HL-60/S4 (cell line): ENCODE results near the gene SLC6A13.
"Not testable (repeated sequence)": the region's sequence is repeated elsewhere in the genome, so short reads cannot be mapped to it uniquely, and the experiment has no call there.

Source experiments
- in situ Hi-C: fragments of 300-500 bp; cut with MboI; formaldehyde crosslinking; loops from 2 replicates; pipeline ENCODE4 v1.14.3; 2022; ENCODE audit warnings: low sequenced_read_pairs

SLC6A13 gene

GRCh38 chr12:262817-263216, at the start of gene SLC6A13:
TSS of gene SLC6A13 (minus strand) at chr12:262836. CDS start at chr12:260052, 2,784 bp downstream.
- in situ Hi-C loops: no loop called here

- in situ Hi-C loops: no loop called here
Observed at GRCh38 chr12:308511-308910, 45.9 kb upstream of the SLC6A13 start.

DNA sequence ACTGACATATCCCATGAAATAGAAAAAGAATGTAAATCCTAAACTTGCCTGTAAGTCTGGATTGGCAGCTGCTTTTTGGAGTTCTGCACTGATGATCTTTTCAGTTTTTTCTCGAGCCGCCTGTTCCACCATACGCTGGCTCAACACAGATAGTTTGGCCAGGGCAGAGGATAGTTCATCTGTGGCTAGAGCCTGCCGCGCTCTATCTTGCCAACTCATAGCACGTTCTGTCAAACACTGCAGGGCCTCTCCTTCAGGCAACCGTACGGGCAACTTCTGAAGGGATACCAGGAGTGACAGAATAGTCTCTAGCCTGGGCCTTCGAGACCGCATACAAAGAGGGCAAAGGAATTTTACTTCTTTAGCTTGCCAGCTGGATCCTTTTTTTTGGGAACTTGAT, 44.8 kb upstream of the SLC6A13 start:
- in situ Hi-C loops: no loop called here

DNA sequence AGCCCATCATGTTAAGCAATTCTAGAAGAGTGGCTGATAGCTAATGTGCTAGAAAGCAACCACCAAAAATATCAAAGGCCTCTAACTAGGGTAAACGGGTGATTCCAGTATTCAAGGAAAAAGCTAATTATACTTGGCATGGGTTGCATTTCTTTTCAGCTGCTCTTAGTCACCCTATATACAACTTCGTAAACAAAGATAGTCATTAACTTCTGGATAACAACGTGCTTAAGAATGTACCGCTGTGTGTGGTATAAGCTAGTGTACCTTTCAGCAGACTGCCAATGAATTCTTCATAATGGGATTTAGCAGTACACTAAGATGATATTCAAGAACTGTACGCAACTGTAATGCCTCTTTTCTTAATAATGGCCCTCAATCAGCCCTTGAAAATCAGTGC, 42.2 kb upstream of the SLC6A13 start:
- in situ Hi-C loops: no loop called here

DNA sequence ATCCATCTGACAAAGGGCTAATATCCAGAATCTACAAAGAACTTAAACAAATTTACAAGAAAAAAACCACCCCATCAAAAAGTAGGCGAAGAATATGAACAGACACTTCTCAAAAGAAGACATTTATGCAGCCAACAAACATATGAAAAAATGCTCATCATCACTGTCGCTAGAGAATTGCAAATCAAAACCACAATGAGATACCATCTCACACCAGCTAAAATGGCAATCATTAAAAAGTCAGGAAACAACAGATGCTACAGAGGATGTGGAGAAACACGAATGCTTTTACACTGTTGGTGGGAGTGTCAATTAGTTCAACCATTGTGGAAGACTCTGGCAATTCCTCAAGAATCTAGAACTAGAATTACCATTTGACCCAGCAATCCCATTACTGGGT, 40.1 kb upstream of the SLC6A13 start:
- in situ Hi-C loops: not testable (repeated sequence)

DNA sequence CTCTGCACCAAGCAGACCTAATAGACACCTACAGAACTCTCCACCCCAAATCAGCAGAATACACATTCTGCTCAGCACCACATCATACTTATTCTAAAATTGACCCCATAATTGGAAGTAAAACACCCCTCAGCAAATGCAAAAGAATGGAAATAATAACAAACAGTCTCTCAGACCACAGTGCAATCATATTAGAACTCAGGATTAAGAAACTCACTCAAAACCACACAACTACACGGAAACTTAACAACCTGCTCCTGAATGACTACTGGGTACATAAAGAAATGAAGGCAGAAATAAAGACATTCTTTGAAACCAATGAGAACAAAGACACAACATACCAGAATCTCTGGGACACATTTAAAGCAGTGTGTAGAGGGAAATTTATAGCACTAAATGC, 37.5 kb upstream of the SLC6A13 start:
- in situ Hi-C loops: not testable (repeated sequence)

DNA sequence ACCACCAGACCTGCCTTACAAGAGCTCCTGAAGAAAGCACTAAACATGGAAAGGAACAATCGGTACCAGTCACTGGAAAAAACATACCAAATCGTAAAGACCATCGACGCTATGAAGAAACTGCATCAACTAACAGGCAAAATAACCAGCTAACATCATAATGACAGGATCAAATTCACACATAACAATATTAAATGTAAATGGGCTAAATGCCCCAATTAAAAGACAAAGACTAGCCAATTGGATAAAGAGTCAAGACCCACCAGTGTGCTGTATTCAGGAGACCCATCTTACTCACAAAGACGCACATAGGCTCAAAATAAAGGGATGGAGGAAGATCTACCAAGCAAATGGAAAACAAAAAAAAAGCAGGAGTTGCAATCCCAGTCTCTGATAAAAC, 36.9 kb upstream of the SLC6A13 start:
- in situ Hi-C loops: not testable (repeated sequence)

DNA sequence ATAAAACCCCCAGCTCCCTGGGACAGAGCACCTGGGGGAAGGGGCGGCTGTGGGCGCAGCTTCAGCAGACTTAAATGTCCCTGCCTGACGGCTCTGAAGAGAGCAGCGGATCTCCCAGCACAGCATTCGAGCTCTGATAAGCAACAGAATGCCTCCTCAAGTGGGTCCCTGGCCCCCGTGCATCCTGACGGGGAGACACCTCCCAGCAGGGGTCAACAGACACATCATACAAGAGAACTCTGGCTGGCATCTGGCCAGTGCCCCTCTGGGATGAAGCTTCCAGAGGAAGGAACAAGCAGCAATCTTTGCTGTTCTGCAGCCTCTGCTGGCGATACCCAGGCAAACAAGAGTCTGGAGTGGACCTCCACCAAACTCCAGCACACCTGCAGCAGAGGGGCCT, 35.4 kb upstream of the SLC6A13 start:
- in situ Hi-C loops: not testable (repeated sequence)

DNA sequence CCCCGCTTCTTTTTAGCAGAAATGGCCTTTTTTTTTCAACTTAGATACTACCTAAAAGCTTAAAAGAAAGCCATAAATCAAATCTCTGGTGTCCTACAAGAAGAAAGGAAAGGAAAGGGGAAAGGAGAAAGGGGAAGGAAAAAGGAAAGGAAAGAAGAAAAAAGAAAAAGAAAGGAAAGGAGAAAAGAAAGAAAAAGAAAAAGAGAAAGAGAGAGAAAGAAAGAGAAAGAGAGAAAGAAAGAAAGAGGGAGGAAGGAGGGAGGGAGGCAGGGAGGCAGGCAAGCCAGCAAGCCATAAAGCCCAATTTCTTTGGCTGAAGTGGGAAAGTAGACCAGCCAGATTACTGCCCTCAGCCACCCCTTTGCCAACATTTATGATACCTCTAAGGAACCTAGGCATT, 32.5 kb upstream of the SLC6A13 start:
- in situ Hi-C loops: no loop called here

- in situ Hi-C loops: no loop called here
Observed at GRCh38 chr12:293199-293598, 30.6 kb upstream of the SLC6A13 start.

DNA sequence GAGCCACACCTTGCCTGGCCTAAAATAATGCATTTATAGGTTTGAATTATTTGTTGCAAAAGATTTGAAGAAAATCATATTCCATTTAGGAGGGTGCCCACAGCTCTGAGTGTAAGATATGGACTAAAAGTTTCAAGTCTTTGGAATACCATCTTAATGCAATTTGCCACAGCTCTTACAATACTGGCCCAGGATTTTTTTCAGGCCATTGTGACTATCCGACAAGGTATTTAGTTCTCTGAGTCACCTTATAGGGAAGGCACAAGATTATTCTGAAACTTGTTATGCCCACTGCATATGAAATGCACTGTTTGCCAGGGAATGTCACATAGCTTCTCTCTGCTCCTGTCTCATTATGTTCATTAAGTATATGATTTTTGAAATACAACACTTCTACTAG, 29.6 kb upstream of the SLC6A13 start:
- in situ Hi-C loops: no loop called here

- in situ Hi-C loops: no loop called here
Observed at GRCh38 chr12:291153-291723, 28.6 kb upstream of the SLC6A13 start.

GRCh38 chr12:288687-289086, 26.1 kb upstream of the SLC6A13 start:
- in situ Hi-C loops: no loop called here

DNA sequence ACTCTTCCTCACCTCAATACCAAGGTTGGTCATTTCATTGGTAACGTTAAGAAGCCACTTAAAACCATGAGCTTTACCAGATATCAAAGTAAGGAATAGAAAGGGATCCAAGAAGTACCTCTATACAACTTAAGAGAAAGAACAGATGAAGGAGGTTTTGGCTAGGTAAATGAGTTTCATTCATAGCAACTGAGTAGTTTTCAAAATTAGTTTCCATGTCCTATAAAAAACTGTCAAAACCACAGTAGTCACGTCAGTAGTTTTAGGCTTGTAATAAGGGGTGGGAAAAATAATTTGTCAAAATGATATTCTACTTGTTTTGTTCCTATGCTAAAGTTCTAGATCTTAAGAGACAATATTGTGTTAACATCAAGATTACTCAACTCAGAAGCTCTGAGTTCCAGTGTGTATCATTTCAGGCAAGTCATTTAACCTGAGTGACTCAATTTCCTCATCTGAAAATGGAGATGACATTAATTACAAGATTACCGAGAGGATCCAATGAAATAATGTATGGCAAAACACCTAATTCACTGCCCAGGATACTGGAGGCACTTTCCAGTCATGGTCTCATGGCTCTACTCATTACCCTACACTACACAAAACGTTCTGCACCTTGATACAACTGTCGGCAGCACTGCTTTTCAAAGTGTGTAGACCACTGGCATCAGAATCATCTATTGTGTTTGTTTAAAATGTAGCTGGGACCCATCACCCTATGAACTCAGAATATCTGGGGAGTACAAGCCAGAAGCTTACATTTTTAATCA, 24.1 kb upstream of the SLC6A13 start:
- in situ Hi-C loops: no loop called here

- in situ Hi-C loops: no loop called here
Observed at GRCh38 chr12:278046-278445, 15.4 kb upstream of the SLC6A13 start.

DNA sequence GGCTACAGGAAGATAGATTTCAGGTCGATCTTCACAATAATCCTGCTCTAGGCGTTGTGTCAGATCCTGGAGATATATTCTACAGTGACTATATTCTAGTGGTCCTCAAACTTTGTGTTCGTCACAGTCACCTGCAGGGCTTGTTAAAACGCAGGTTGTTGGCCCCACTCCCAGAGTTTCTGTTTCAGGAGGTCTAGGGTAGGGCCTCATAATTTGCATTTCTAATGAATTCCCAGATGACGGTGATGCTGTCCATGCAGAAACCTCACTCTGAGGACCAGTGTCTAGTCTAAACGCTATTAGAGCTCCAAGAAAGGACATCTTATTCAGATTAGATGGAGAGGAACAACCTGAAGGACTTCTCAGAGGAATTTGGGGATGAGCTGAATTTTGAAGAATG, 13.2 kb upstream of the SLC6A13 start:
- in situ Hi-C loops: no loop called here

- in situ Hi-C loops: no loop called here
Observed at GRCh38 chr12:273382-273781, 10.7 kb upstream of the SLC6A13 start.

DNA sequence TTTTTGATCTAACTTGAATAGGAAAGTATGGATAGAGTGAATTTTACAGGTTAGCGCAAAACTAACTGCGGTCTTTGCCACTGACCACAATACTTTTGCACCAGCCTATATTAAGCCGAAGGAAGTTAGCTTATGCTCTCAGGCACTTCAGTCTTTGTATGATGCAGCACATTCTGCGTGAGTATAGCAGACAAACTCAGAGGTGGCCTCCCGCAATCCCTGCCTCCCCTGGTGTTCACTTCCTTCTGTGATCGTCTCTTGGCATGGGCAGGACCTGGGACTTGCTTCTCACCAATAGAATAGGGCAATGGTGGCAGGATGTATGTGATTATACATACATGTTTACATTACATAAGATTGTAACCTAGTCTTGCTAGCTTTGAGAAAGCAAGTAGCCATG, 10.3 kb upstream of the SLC6A13 start:
- in situ Hi-C loops: no loop called here

DNA sequence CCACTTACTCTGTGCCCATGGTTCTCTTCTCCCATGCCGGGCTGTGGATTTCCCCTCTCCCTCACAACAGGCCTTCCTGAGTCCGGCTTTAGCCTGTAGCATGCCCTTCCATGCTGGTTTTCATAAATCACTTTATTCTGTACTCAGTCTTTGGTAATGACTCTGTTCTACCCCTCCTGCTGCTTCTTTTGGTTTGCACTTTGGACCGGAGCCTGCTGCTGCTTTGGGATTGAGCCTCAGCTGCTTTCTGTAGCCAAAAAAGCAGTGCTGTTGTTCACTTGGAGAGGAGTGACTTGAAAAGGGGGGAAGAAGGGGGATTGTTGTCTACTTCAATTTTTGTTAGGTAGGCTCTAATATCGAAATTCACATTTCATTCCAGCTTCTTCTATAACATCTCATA, 8.5 kb upstream of the SLC6A13 start:
- in situ Hi-C loops: no loop called here

DNA sequence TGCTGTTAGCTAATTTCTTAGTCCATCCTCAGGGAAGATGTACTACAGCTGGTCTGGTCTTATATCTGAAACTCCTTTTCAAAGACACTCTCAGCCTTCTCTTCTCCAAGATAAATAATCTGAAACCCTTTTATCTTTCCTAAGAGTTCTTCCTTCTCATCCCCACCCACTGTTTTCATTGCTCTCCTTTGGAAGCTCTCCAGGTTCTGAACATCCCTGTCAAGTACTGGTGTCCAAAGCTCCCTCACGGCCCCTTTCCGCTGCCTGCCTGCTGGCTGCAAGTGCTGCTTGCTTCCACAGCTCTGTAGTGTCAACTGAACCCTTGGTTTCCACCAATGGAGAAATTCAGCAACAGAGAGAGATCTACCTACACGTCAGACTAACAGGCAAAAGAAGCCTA, 6.6 kb upstream of the SLC6A13 start:
- in situ Hi-C loops: no loop called here

- in situ Hi-C loops: no loop called here
Observed at GRCh38 chr12:268483-268840, 5.8 kb upstream of the SLC6A13 start.

- in situ Hi-C loops: no loop called here
Observed at GRCh38 chr12:267581-268482, 5.2 kb upstream of the SLC6A13 start.
